Smooth muscle cell of the brain vasculature (primary cell): ENCODE measurements around the gene GPI.
A peak's percentile ranks its signal among the peaks of the same experiment; 100 is the strongest.

Experiments
- DNase-seq: peaks from one replicate; pipeline ENCODE4 v3.0.0-alpha.2; 2012; ENCODE audit warnings: low read depth, low spot score

GPI gene

GRCh38 chr19:34404109-34404909 lies 39.3 kb downstream of the GPI start, which contains the start of gene PDCD2L:
PDCD2L (plus strand) TSS chr19:34404399; CDS start chr19:34404431, 32 bp downstream.
- DNase-seq: peak; percentile 40

DNA sequence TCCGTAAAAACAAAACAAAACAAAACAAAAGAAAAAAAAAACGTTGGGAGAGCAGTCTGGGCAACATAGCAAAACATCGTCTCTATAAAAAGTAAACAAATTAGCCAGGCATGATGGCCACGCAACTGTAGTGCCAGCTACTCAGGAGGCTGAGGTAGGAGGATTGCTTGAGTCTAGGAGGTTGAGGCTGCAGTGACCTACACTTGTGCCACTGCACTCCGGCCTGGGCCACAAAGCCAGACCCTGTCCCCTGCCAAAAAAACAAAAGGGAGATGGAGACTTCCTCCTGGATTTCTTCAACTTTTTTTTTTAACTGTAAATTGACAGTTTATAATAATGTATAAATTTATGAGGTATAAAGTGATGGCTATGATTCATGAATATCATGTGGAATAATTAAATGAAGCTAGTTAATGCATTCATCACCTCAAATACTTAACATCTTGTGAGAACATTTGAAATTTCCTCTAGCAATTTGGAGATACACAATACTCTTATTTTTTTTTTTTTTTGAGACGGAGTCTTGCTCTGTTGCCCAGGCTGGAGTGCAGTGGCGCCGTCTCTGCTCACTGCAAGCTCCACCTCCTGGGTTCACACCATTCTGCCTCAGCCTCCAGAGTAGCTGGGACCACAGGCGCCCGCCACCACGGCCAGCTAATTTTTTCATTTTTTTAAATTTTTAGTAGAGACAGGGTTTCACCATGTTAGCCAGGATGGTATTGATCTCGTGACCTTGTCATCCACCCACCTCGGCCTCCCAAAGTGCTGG lies 41.1 kb downstream of the GPI start:
- DNase-seq: no peak

GRCh38 chr19:34408411-34408810 lies 43.4 kb downstream of the GPI start:
- no peak for DNase-seq

GRCh38 chr19:34409189-34410164 lies 44.5 kb downstream of the GPI start:
- no peak for DNase-seq

DNA sequence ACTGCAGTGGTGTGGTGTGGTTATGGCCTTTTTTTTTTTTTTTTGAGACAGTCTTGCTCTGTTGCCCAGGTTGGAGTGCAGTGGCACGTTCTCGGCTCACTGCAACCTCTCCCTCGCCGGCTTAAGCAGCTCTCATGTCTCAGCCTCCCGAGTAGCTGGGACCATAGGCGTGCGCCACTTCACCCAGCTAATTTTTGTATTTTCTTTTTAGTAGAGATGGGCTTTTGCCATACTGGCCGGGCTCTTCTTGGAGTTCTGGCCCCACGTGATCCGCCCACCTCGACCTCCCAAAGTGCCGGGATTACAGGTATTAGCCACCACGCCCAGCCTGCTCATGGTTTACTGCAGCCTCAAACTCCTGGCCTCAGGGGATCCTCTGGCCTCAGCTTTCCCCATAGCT lies 46.2 kb downstream of the GPI start:
- DNase-seq: no peak

- no peak for DNase-seq
Observed at GRCh38 chr19:34416021-34416545, 51.1 kb downstream of the GPI start.

GRCh38 chr19:34418300-34418699 lies 53.3 kb downstream of the GPI start:
- DNase-seq: no peak

- no peak for DNase-seq
Observed at GRCh38 chr19:34426096-34426661, 61.2 kb downstream of the GPI start.

GRCh38 chr19:34428549-34429285 lies 63.7 kb downstream of the GPI start:
- DNase-seq: no peak

DNA sequence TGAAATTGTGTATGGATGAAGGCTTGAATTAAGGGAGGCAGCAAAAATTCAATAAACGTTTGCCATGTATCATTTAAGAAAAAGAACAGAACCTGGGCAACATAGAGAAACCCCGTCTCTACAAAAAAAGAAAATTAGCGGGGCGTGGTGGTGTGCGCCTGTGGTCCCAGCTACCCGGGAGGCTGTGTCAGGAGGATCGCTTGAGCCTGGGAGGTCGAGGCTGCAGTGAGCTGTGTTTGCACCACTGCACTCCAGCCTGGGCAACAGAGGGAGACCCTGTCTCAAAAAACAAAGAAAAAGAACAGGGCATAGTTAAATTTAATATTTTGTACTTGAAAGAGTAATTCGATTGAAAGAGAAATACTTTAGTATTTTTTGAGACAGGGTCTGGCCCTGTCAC lies 64.6 kb downstream of the GPI start:
- DNase-seq: no peak

- peak; percentile 9 for DNase-seq
Observed at GRCh38 chr19:34430738-34431625, 66.0 kb downstream of the GPI start.

DNA sequence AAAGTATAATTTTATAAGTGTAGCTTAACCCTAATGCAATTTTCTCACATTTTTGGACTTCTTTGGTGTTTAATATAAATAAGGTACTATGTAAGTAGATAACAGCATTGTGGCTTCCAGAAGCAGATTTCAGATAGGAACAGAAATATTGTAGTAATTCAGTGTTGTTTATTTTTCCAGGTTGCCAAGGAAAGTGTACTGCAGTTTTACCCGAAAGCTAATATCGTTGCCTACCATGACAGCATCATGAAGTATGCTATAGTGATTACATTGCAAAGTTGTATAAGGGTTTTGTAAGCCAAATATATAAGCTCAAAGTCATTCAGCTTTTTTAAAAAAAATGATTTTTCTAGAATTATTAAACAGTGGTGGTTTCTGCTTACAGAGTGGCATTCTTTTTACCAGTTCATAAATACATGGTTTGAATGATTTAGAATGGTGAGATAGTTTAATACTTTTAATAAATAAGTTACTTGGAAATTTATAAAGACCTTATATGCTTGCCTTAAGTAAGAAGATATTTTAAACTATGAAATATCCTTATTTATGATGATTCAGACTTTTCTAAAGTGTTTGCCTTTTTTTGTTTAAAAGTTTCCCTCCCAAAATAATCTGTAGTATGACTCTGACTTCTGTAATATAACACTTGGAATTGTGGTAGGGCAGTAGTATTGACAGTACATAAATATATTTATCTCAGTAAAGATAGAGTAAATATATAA lies 66.8 kb downstream of the GPI start:
- DNase-seq: no peak

DNA sequence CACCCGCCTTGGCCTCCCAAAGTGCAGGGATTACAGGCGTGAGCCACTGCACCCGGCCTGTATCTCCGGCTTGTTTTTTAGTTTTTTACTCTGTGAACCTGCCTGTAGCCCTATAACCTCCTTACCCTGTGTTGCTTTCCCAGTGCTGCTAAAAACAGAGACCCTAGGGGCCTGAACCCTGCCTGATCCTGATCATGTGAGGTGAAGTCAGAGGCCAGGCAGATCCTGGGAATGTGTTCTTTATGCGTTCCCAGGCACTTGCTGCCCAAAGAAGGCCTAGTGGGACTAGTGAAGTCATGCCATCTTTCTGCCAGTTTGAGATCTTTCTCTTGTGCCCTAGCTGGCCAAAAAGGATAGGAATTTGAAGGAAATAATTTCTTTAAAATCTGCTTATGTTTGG lies 67.8 kb downstream of the GPI start:
- peak; percentile 2 for DNase-seq

DNA sequence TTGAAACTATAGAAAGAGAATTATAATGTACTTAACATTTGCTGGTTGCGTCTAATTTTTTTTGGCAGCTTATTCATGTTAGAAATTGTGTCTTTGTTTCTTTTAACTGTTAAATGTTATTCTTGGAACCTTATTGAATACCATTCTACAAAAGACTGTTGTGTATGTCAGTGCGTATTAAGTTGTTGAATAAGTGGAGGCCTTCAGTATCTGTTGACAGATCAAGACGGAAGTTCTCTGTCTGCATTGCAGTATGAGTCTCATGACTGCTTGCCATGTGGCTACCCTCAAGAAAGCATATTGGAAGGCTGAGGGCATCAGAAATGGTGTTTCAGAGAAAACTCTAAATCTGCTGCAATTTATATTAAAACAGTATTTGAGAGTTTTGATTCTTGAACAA lies 71.7 kb downstream of the GPI start:
- DNase-seq: no peak

DNA sequence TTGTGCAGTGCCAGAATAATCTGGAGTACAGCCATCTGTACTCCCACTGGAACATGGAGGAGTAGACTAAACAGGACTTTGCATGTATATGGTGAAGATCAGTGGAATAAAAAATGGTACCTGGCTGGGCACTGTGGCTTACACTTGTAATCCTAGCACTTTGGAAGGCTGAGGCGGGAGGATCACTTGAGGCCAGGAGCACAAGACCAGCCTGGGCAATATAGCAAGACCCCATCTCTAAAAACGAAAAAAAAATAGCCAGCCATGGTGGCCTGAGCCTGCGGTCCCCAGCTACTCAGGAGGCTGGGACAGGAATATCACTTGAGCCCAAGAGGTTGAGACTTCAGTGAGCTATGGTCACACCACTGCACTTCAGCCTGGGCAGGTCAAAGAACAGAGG lies 83.2 kb downstream of the GPI start:
- no peak for DNase-seq
